Mononuclear cell (primary cell): Measurements from ENCODE around the gene PHF14. TPM values are rescaled to one million over a fixed set of nuclear protein-coding genes. Genes with fewer than 3 reads are reported as not detected.
A peak's percentile ranks its signal among the peaks of the same experiment; 100 is the strongest.
"Not testable (repeated sequence)": the region's sequence is repeated elsewhere in the genome, so short reads cannot be mapped to it uniquely, and the experiment has no call there.

Source experiments
- H3K27me3 ChIP-seq: 2 replicates; pipeline ENCODE4 v1.6.0; 2011; ENCODE audit warnings: low read length, control low read depth; ENCODE audit not compliant: insufficient read depth
- H3K4me1 ChIP-seq: 2 replicates; pipeline ENCODE4 v1.5.1; 2011; ENCODE audit warnings: mild to moderate bottlenecking, low read length, control low read depth; ENCODE audit not compliant: insufficient read depth
- H3K4me3 ChIP-seq: 2 replicates; pipeline ENCODE4 v1.5.1; 2011; ENCODE audit warnings: mild to moderate bottlenecking, low read length, moderate library complexity
- H3K9me3 ChIP-seq: 2 replicates; pipeline ENCODE4 v1.5.1; 2011; ENCODE audit warnings: low read depth, mild to moderate bottlenecking, control low read depth, low read length
- total RNA-seq: library from RNA; depleted of rRNA; stranded (reverse); fragments of >200 nt; gene quantifications from one replicate; pipeline ENCODE4 v1.2.3, GENCODE V29; 2012

PHF14 gene
- total RNA-seq, 1 donor = 21.9 TPM

- not testable (repeated sequence) for H3K27me3 ChIP-seq, H3K4me1 ChIP-seq, H3K4me3 ChIP-seq, H3K9me3 ChIP-seq
Observed at GRCh38 chr7:10953078-10953750, 20.5 kb upstream of the PHF14 start.

GRCh38 chr7:10956528-10956927 lies 17.1 kb upstream of the PHF14 start:
- Histone ChIP-seq H3K4me1 (no peaks in the 10 kb centered on the region), H3K9me3 (no peaks in the 10 kb centered on the region), H3K4me3 (no peak overlapping the region), H3K27me3 (no peaks in the 10 kb centered on the region)

- not testable (repeated sequence) for H3K27me3 ChIP-seq, H3K4me1 ChIP-seq, H3K9me3 ChIP-seq, H3K4me3 ChIP-seq
Observed at GRCh38 chr7:10960242-10960641, 13.4 kb upstream of the PHF14 start.

GRCh38 chr7:10965016-10965415 lies 8.7 kb upstream of the PHF14 start:
- not testable (repeated sequence) for H3K4me3 ChIP-seq

GRCh38 chr7:10972174-10972573 lies 1.5 kb upstream of the PHF14 start:
- H3K4me1 ChIP-seq = peaks cover 18% of the 10 kb centered on the region
- H3K27me3 ChIP-seq = peaks cover 16% of the 10 kb centered on the region
- H3K4me3 ChIP-seq = no peak overlapping the region
- H3K9me3 ChIP-seq = no peaks in the 10 kb centered on the region

More at GRCh38 chr7:10965016-10965415, 8.7 kb upstream of the PHF14 start:
- H3K9me3 ChIP-seq, H3K4me1 ChIP-seq: not testable (repeated sequence)
- H3K27me3 ChIP-seq = peaks cover 16% of the 10 kb centered on the region

GRCh38 chr7:10973942-10974911 lies 555 bp downstream of the PHF14 start:
- Histone ChIP-seq H3K27me3 (peaks cover 5% of the 10 kb centered on the region), H3K4me1 (peaks cover 18% of the 10 kb centered on the region), H3K4me3 (peak overlapping the region; percentile 50), H3K9me3 (no peaks in the 10 kb centered on the region)

GRCh38 chr7:10977113-10977512 lies 3.4 kb downstream of the PHF14 start:
- Histone ChIP-seq H3K9me3 (no peaks in the 10 kb centered on the region), H3K4me1 (peaks cover 18% of the 10 kb centered on the region), H3K4me3 (no peak overlapping the region), H3K27me3 (no peaks in the 10 kb centered on the region)

- H3K4me3 ChIP-seq = no peak overlapping the region
- no peaks in the 10 kb centered on the region for H3K4me1 ChIP-seq
- H3K9me3 ChIP-seq = no peaks in the 10 kb centered on the region
- no peaks in the 10 kb centered on the region for H3K27me3 ChIP-seq
Observed at GRCh38 chr7:10981317-10981716, 7.6 kb downstream of the PHF14 start.

GRCh38 chr7:10990748-10991147 lies 17.1 kb downstream of the PHF14 start:
- H3K4me3 ChIP-seq, H3K27me3 ChIP-seq, H3K9me3 ChIP-seq, H3K4me1 ChIP-seq: not testable (repeated sequence)

GRCh38 chr7:10995482-10996166 lies 22.0 kb downstream of the PHF14 start:
- H3K27me3 ChIP-seq, H3K4me3 ChIP-seq, H3K4me1 ChIP-seq, H3K9me3 ChIP-seq: not testable (repeated sequence)

- Histone ChIP-seq H3K4me3 (no peak overlapping the region), H3K4me1 (peaks cover 8% of the 10 kb centered on the region), H3K9me3 (no peaks in the 10 kb centered on the region), H3K27me3 (no peaks in the 10 kb centered on the region)
Observed at GRCh38 chr7:10998996-10999757, 25.5 kb downstream of the PHF14 start.

- H3K9me3 ChIP-seq = no peaks in the 10 kb centered on the region
- H3K4me1 ChIP-seq = peaks cover 5% of the 10 kb centered on the region
- H3K4me3 ChIP-seq = no peak overlapping the region
- no peaks in the 10 kb centered on the region for H3K27me3 ChIP-seq
Observed at GRCh38 chr7:11005202-11005601, 31.5 kb downstream of the PHF14 start.

GRCh38 chr7:11006291-11006690 lies 32.6 kb downstream of the PHF14 start:
- H3K27me3 ChIP-seq = no peaks in the 10 kb centered on the region
- peaks cover 5% of the 10 kb centered on the region for H3K4me1 ChIP-seq
- no peak overlapping the region for H3K4me3 ChIP-seq
- H3K9me3 ChIP-seq = no peaks in the 10 kb centered on the region

GRCh38 chr7:11009631-11010030 lies 36.0 kb downstream of the PHF14 start:
- H3K9me3 ChIP-seq = no peaks in the 10 kb centered on the region
- H3K4me1 ChIP-seq = peaks cover 5% of the 10 kb centered on the region
- H3K27me3 ChIP-seq = no peaks in the 10 kb centered on the region
- no peak overlapping the region for H3K4me3 ChIP-seq
